K562 (cell line): ENCODE measurements around the gene DENND1A. TPM values are rescaled to one million over a fixed set of nuclear protein-coding genes. Genes with fewer than 3 reads are reported as not detected.

Experiments
- ATAC-seq: fragments of 200-7000 bp; cut with Tn5 transposase; 3 replicates; pipeline ENCODE4 v1.9.1; 2020; ENCODE audit warnings: moderate library complexity
- BruUV-seq: library from RNA; stranded (reverse); fragments of 400-500 nt; replicated peaks from 2 replicates; lab custom pipeline; 2021; lab: Mats Ljungman, UMichigan
- CTCF ChIA-PET: fragments of 300-600 bp; formaldehyde crosslinking; extraction: SDS; loops from one replicate; lab custom pipeline; 2021; ENCODE audit warnings: low intra/inter-chr PET ratio; lab: Yijun Ruan, JAX
- POLR2A ChIA-PET: fragments of 300-600, 350-650 bp; sonication (Branson Sonifier 250); formaldehyde crosslinking; extraction: SDS; loops from one replicate; lab custom pipeline; 2021; ENCODE audit warnings: antibody characterized with exemption, inconsistent platforms; lab: Yijun Ruan, JAX
- DNase-seq, 4 experiments: peaks; one replicate each; pipeline versions ENCODE4 v3.0.0 to v3.0.0-alpha.2; 2011 to 2018; ENCODE audit warnings: low spot score in 3 of 4, mixed read lengths in 3 of 4; ENCODE audit errors: extremely low read depth in 1 of 4
- FAIRE-seq: peaks from 2 replicates; lab custom pipeline; 2011; peaks lifted over from hg19 to GRCh38; lab: Jason Lieb, UNC
- H2AFZ ChIP-seq: 2 replicates; pipeline ENCODE4 v1.6.0; 2011; ENCODE audit warnings: low read depth, low read length, control low read depth, inconsistent platforms
- H3K27ac ChIP-seq: fragments of 200-600 bp; 3 replicates; pipeline ENCODE4 v1.8.0; 2011; ENCODE audit warnings: low read depth, mild to moderate bottlenecking, control low read depth, inconsistent platforms, low read length, moderate library complexity, mixed read lengths; ENCODE audit errors: extremely low read depth
- H3K27me3 ChIP-seq, 2 experiments: fragments of 300-600 bp in 1 of 2; 2 replicates in 1 of 2; 3 replicates in 1 of 2; pipeline versions ENCODE4 v1.6.0 to v1.8.0; 2011; ENCODE audit warnings: inconsistent platforms in 2 of 2, low read length in 2 of 2, mild to moderate bottlenecking in 1 of 2, mixed read lengths in 1 of 2, moderate library complexity in 1 of 2; ENCODE audit not compliant: control insufficient read depth in 2 of 2, insufficient read depth in 2 of 2
- H3K36me3 ChIP-seq: fragments of 300-600 bp; 3 replicates; pipeline ENCODE4 v1.8.0; 2011; ENCODE audit warnings: mild to moderate bottlenecking, low read length, inconsistent platforms; ENCODE audit not compliant: control insufficient read depth, insufficient read depth
- H3K4me1 ChIP-seq, 2 experiments: fragments of 200-600 bp in 1 of 2; replicated peaks in 1 of 2; 2 replicates in 1 of 2; 3 replicates in 1 of 2; pipeline versions ENCODE4 v1.5.1 to v1.8.0; 2011; ENCODE audit warnings: inconsistent platforms in 2 of 2, low read length in 2 of 2, mild to moderate bottlenecking in 1 of 2, mixed read lengths in 1 of 2, moderate library complexity in 1 of 2; ENCODE audit not compliant: control insufficient read depth in 2 of 2, insufficient read depth in 2 of 2
- H3K4me2 ChIP-seq: 2 replicates; pipeline ENCODE4 v1.6.1; 2011; ENCODE audit warnings: low read length, control low read depth, inconsistent platforms, mixed read lengths; ENCODE audit not compliant: insufficient read depth
- H3K4me3 ChIP-seq: fragments of 200-600 bp; sonication (generic), shearing (Covaris generic); 2 replicates; pipeline ENCODE4 v1.5.1; 2016; ENCODE audit warnings: control low read depth, inconsistent platforms
- H3K79me2 ChIP-seq: fragments of 200-600 bp; 3 replicates; pipeline ENCODE4 v1.8.0; 2011; ENCODE audit warnings: low read length, inconsistent platforms; ENCODE audit not compliant: control insufficient read depth, insufficient read depth
- H3K9ac ChIP-seq, 2 experiments: 2 replicates each; pipeline versions ENCODE4 v1.6.0 to v1.6.1; 2011; ENCODE audit warnings: low read depth in 2 of 2, low read length in 2 of 2, control low read depth in 1 of 2, inconsistent platforms in 1 of 2, mild to moderate bottlenecking in 1 of 2, mixed read lengths in 1 of 2; ENCODE audit not compliant: insufficient read depth in 1 of 2
- H3K9me1 ChIP-seq: one replicate; pipeline ENCODE4 v1.6.0; 2011; ENCODE audit warnings: inconsistent platforms, mild to moderate bottlenecking, low read length, moderate library complexity; ENCODE audit not compliant: control insufficient read depth, insufficient read depth
- H3K9me3 ChIP-seq: replicated peaks from 2 replicates; pipeline ENCODE4 v1.5.1; 2011; ENCODE audit warnings: low read depth, low read length, inconsistent platforms; ENCODE audit not compliant: control insufficient read depth, insufficient read depth
- H4K20me1 ChIP-seq: replicated peaks from 2 replicates; pipeline ENCODE4 v1.6.1; 2011; ENCODE audit warnings: low read length, inconsistent platforms, mixed read lengths; ENCODE audit not compliant: control insufficient read depth, insufficient read depth
- BCL6 ChIP-seq: fragments of 250-450 bp; sonication (Bioruptor Pico); IDR thresholded peaks from 2 replicates; pipeline ENCODE4 v1.4.0; 2020
- WGBS: fragments of 100-300 bp; shearing (Covaris generic); methylation state at CpG from one replicate; pipeline ENCODE4 v1.1.6; 2016; ENCODE audit warnings: low coverage, mixed read lengths; ENCODE audit not compliant: insufficient coverage; ENCODE audit errors: missing lambda C conversion rate; 5-methylcytosine and 5-hydroxymethylcytosine counted together
- in situ Hi-C: fragments of 300-500 bp; cut with MboI; formaldehyde crosslinking; loops from 4 replicates; pipeline ENCODE4 v1.15.0; 2018; ENCODE audit warnings: inconsistent platforms, mixed read lengths
- intact Hi-C: fragments of 100-400 bp; cut with micrococcal nuclease; formaldehyde crosslinking; loops from 2 replicates; pipeline ENCODE4 v1.14.2; 2022
- polyA plus RNA-seq, 8 experiments: library from polyadenylated mRNA; depleted of rRNA in 4 of 8; stranded (reverse) in 5 of 8; unstranded in 3 of 8; fragments of >200 nt; fragmentation: Nextera tagmentation in 2 of 8; fragmentation: Illumina TruSeq in 1 of 8; extraction: Ambion mirVana in 2 of 8; extraction: Trizol in 1 of 8; gene quantifications; 2 replicates each; pipeline versions ENCODE4 v1.2.1 to v1.2.3, GENCODE V29; 2011 to 2014; ENCODE audit warnings: inconsistent platforms in 1 of 8, missing spikeins in 1 of 8
- total RNA-seq, 7 experiments: library from RNA; depleted of rRNA in 6 of 7; stranded (reverse); fragments of >200 nt in 6 of 7; fragmentation: Illumina TruSeq in 2 of 7; extraction: Trizol in 2 of 7; gene quantifications; 2 replicates each; pipeline versions ENCODE4 v1.2.1 to v1.2.3, GENCODE V29; 2011 to 2021; ENCODE audit warnings: low replicate concordance in 1 of 7
- TF ChIP-seq, protein P1 (sequence below): fragments of 450-650 bp; IDR thresholded peaks from 2 replicates; pipeline ENCODE4 v1.6.1; 2018; ENCODE audit not compliant: partially characterized antibody

The DENND1A gene
- total and polyA plus RNA-seq, 9 of the 15 experiments (the other 6 are each of a cell fraction or from before 2014, with no cell fraction given), result 7.6 to 29.5 (median 15.7) TPM

DNA sequence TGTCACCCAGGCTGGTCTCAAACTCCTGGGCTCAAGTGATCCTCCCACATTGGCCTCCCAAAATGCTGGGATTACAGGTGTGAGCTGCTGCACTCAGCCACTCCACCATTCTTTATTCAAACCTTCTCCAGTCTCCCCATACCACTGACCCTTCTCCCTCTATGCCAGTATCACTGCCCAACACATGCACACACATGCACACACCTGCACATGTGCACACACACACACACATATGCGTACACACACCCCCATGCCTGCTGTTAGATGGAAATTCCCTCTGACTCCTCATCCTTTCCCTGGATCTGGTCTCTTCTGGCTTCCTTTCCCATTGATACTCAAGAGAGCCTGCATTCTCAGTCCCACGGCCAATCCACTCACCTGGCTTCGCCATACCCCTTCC, 404.0 kb downstream of the DENND1A start:
- FAIRE-seq (no peak), ATAC-seq (no peak), DNase-seq (no peak)
- H3K9ac ChIP-seq, result no peak overlapping the region
- intact Hi-C loops (no loop called here), in situ Hi-C loops (loop anchor here (25.0 kb wide), 1 partner anchor 786 kb away; no protein-coding TSS in a partner anchor)
- H3K4me1 ChIP-seq, result peaks cover 5 to 9% of the 10 kb centered on the region in 2 experiments; a peak in 3 of 5 replicates
- no peak overlapping the region for H3K4me2 ChIP-seq
- H3K9me3 ChIP-seq, result no peaks in the 10 kb centered on the region; the same call in 1 of the 2 replicates
- 92% methylated on average over 1 of the region's 3 CpGs for WGBS
- 0 out of 2 replicates have a peak, but pooled peaks cover 4% of the 10 kb centered on the region for H4K20me1 ChIP-seq
- ChIA-PET CTCF (no interaction called here), POLR2A (interaction anchor here (0.7 kb wide), 1 partner anchor 462 kb away, joined by 3 read pairs; no protein-coding TSS in a partner anchor)
- H3K36me3 ChIP-seq, result no peaks in the 10 kb centered on the region
- TF ChIP-seq BCL6, result no peak
- TF ChIP-seq, protein P1, sequence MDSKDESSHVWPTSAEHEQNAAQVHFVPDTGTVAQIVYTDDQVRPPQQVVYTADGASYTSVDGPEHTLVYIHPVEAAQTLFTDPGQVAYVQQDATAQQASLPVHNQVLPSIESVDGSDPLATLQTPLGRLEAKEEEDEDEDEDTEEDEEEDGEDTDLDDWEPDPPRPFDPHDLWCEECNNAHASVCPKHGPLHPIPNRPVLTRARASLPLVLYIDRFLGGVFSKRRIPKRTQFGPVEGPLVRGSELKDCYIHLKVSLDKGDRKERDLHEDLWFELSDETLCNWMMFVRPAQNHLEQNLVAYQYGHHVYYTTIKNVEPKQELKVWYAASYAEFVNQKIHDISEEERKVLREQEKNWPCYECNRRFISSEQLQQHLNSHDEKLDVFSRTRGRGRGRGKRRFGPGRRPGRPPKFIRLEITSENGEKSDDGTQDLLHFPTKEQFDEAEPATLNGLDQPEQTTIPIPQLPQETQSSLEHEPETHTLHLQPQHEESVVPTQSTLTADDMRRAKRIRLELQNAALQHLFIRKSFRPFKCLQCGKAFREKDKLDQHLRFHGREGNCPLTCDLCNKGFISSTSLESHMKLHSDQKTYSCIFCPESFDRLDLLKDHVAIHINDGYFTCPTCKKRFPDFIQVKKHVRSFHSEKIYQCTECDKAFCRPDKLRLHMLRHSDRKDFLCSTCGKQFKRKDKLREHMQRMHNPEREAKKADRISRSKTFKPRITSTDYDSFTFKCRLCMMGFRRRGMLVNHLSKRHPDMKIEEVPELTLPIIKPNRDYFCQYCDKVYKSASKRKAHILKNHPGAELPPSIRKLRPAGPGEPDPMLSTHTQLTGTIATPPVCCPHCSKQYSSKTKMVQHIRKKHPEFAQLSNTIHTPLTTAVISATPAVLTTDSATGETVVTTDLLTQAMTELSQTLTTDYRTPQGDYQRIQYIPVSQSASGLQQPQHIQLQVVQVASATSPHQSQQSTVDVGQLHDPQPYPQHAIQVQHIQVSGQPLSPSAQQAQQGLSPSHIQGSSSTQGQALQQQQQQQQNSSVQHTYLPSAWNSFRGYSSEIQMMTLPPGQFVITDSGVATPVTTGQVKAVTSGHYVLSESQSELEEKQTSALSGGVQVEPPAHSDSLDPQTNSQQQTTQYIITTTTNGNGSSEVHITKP, result peak; percentile 88
- H3K27ac ChIP-seq, result no peak overlapping the region
- H2AFZ ChIP-seq, result no peak overlapping the region
- no peaks in the 10 kb centered on the region for H3K27me3 ChIP-seq
- no TSS peak for BruUV-seq
- no peaks in the 10 kb centered on the region for H3K9me1 ChIP-seq
- no peak overlapping the region for H3K4me3 ChIP-seq
- H3K79me2 ChIP-seq, result no peaks in the 10 kb centered on the region
